Upper lobe of left lung (tissue), 6 donors: ENCODE results near the gene PCBP3. TPM values are rescaled to one million over a fixed set of nuclear protein-coding genes. Genes with fewer than 3 reads are reported as not detected.

Source experiments
- ATAC-seq, 2 donors: fragments of 200-7000 bp; cut with Tn5 transposase; one replicate each; pipeline ENCODE4 v1.9.1; 2022; ENCODE audit warnings: mild to moderate bottlenecking in 2 of 2, moderate library complexity in 2 of 2; ENCODE audit not compliant: low FRiP score in 2 of 2
- DNase-seq, 2 donors: peaks; one replicate each; pipeline ENCODE4 v3.0.0-alpha.2; 2019 to 2020
- H3K27ac ChIP-seq, 4 donors: fragments of 200-600 bp; sonication (generic); one replicate each; pipeline ENCODE4 v1.5.1; 2016 to 2019
- H3K27me3 ChIP-seq, 4 donors: fragments of 200-600 bp; sonication (generic); one replicate each; pipeline ENCODE4 v1.5.1; 2017 to 2019
- H3K36me3 ChIP-seq, 4 donors: fragments of 200-600 bp; sonication (generic); one replicate each; pipeline ENCODE4 v1.5.1; 2016 to 2019
- H3K4me1 ChIP-seq, 4 donors: fragments of 200-600 bp; sonication (generic); one replicate each; pipeline ENCODE4 v1.5.1; 2018 to 2019
- H3K4me3 ChIP-seq, 4 donors: fragments of 200-600 bp; sonication (generic); one replicate each; pipeline ENCODE4 v1.5.1; 2017 to 2019; ENCODE audit warnings: mild to moderate bottlenecking in 2 of 4, moderate library complexity in 1 of 4
- H3K9me3 ChIP-seq, 4 donors: fragments of 200-600 bp; sonication (generic); one replicate each; pipeline ENCODE4 v1.5.1; 2018 to 2019
- CTCF ChIP-seq, 6 experiments: fragments of 450-650 bp in 4 of 6; fragments of 200-600 bp in 2 of 6; sonication (generic) in 2 of 6; IDR thresholded peaks; one replicate each; pipeline ENCODE4 v1.5.1; 2016 to 2019; ENCODE audit warnings: antibody characterized with exemption in 6 of 6
- EP300 ChIP-seq, 4 donors: sonication (generic); formaldehyde crosslinking; IDR thresholded peaks; one replicate each; pipeline ENCODE4 v1.5.1; 2017; ENCODE audit warnings: antibody characterized with exemption in 4 of 4, control low read depth in 2 of 4
- POLR2A ChIP-seq, 4 donors: fragments of 450-650 bp; IDR thresholded peaks; one replicate each; pipeline ENCODE4 v1.5.1; 2016 to 2017; ENCODE audit warnings: antibody characterized with exemption in 4 of 4, mild to moderate bottlenecking in 2 of 4
- POLR2AphosphoS5 ChIP-seq, 2 donors: sonication (generic); formaldehyde crosslinking; IDR thresholded peaks; one replicate each; pipeline ENCODE4 v1.5.1; 2017; ENCODE audit warnings: antibody characterized with exemption in 2 of 2
- WGBS, 2 donors: methylation state at CpG; one replicate each; pipeline ENCODE4 v1.1.5; 2017 to 2018; 5-methylcytosine and 5-hydroxymethylcytosine counted together
- total RNA-seq, 6 donors: library from RNA; depleted of rRNA in 4 of 6; stranded (reverse); fragments of >200 nt in 4 of 6; gene quantifications; one replicate each; pipeline versions ENCODE4 v1.1.0 to v1.2.1, GENCODE V29; 2016 to 2021
- donor health status: DM: no; HTN: no; CAD: no; lungs with moderate emphysema.
- donor health status: DM: no; HTN: yes; CAD: no; lungs with severe emphysema.

The PCBP3 gene
- 10 to 100 TPM in 1 of 6 donors, 1 to 10 TPM in 4, under 1 TPM in 1; 0.78 to 10.5 (median 3.3) TPM for total RNA-seq

DNA sequence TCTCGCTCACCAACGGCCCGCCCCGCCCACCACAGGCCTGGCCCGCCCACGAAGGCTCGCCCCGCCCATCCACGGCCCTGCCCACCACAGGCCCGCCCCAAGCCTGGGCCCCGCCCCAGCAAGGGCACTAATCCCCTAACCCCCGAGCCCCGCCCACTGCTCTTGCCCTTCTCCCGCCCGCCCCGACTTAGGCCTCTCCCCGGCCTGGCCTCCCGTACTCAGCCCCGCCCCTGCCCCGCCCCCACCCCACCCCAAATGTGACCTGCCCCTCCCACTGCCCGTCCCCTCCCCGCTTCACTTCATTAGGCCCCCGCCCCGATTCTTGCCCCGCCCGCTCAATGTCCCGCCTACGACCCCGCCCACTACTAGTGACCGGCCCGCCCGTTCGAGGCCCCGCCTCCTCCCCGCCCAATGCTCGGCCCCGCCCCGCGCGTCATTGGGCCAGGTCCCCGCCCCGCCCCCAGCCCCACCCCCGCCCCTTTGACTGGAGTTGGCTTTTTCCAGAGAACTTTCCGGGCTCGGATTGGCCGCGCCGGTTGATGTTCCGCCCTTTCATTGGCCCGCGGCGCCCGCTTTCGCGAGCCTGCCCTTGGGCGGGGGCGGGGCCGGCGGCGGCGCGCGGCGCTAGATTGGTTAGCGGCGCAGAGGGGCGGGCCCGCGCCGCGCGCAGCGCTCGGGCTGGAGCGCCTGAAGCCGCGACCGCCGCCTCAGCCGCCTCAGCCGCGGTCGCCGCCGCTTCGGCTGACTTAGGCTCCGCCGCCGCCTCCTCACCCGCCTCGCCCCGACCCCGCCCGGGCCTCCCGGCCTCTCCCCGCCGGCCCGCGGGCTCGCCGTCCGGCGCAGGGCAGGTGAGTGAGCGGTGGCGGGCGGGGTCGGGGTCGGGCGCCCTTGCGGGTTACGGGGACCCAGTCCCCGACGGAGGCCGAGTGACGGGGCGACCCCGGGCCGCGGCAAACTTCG is at the start of gene PCBP3:
Gene PCBP3, plus strand, starts transcription at position 705 of the 960 bp plus-strand sequence. CDS start 206,361 bp downstream, outside the sequence.
- Histone ChIP-seq H3K27ac (peak within 1 kb of the TSS in 3 of 4 donors; percentile 21 to 80 (median 63)), H3K4me1 (peaks cover 0 to 37% (median 3%) of the 10 kb centered on the region in 4 donors), H3K4me3 (peak within 1 kb of the TSS in 3 of 4 donors; percentile 56 to 63 (median 57)), H3K36me3 (no peaks in the 10 kb centered on the region), H3K9me3 (no peaks in the 10 kb centered on the region), H3K27me3 (peaks cover 0 to 7% (median 2%) of the 10 kb centered on the region in 4 donors)
- ATAC-seq (peak; percentile 94 to 97), DNase-seq (peak; percentile 98 to 99)
- WGBS, 2 donors: 0 to 1% methylated on average over 5 to 17 of the region's 120 CpGs
- TF ChIP-seq POLR2A (IDR thresholded peaks at IDR 0.05) (peak in 2 of 4 donors; percentile 52 to 58), POLR2AphosphoS5 (IDR thresholded peaks at IDR 0.05) (no peak)

DNA sequence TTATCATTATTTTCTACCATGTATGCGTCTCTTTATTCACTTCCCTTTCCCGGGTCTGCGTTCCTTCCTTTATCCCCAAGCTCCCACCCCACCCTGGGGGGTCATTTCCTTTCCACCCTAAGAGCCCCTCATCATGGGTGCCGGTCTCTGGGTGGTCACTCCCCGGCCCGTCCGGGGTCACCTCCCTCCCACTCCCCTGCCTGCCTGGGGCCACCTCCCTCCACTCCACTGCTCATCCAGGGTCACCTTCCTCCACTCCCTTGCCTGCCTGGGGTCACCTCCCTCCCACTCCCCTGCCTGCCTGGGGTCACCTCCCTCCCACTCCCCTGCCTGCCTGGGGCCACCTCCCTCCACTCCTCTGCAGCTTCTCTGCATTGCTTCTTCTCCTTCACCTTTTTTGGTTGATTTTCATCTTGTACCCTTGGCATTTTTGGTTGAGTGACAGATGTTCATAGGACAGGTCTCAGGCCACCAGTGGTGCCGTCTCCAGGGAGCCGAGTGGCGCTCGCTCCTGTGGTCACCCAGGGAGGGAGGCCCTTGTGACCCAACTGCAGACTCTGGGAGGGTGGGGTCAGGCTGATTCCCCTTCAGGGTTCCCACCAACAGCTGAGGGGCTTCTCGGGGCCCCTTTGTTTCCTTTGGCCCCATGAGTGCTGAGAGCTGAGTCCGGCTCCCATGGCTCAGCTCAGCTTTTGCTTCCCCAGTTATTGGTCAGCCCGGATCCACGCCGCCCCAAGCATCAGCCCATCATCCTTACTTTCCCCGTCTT is 48.6 kb upstream of the PCBP3 start:
- 71 to 78% methylated on average over 17 of the region's 17 CpGs for whole genome bisulfite sequencing, 2 donors
- peaks cover 3 to 21% (median 15%) of the 10 kb centered on the region in 4 donors for H3K4me1 ChIP-seq
- no peaks in the 10 kb centered on the region for H3K9me3 ChIP-seq
- H3K36me3 ChIP-seq: no peaks in the 10 kb centered on the region
- H3K27ac ChIP-seq: no peak overlapping the region
- no peak for DNase-seq
- H3K27me3 ChIP-seq: peaks cover 0 to 4% (median 1%) of the 10 kb centered on the region in 4 donors
- TF ChIP-seq CTCF (IDR thresholded peaks at IDR 0.05) (no peak), POLR2AphosphoS5 (IDR thresholded peaks at IDR 0.05) (no peak), EP300 (IDR thresholded peaks at IDR 0.05) (no peak), POLR2A (IDR thresholded peaks at IDR 0.05) (no peak)
- no peak for ATAC-seq
- H3K4me3 ChIP-seq: no peak overlapping the region

DNA sequence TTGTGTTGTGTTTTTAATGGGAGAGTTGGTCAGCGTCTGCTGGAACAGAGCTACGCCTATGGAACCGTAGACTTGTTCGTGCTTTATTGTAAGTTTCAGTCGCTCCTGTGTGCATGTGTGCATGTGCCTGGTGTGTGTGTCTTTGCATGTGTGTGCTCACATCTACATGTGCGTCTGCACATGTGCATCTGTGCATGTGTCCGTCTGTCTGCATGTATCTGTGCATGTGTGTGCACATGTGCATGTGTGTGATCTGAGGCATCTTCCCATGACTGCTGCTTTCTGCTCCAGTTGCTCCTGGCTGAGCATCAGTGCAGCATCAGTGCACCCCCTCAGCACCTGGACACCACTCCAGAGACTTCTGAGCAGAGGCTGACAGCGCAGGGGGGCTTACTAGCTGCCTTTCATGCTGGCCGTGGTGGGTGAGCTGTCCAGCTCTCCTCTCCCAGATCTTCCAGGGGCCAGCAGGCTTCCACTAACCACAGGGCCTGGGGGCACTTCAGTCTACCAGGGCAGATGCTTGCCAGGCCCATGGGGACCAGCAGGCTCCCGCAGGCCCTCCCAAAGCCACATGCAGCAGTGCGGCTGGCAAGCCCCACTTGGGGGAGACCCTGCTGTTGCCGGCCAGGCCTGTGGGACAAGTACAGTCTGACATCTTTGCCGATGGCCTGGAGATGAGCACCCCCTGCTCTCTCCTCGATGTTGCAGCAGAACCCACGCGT is 47.8 kb upstream of the PCBP3 start:
- no peaks in the 10 kb centered on the region for H3K36me3 ChIP-seq
- 86 to 92% methylated on average over 13 to 14 of the region's 16 CpGs for WGBS, 2 donors
- H3K4me3 ChIP-seq: no peak overlapping the region
- no peak overlapping the region for H3K27ac ChIP-seq
- TF ChIP-seq POLR2A (IDR thresholded peaks at IDR 0.05): no peak
- no peak for TF ChIP-seq CTCF (IDR thresholded peaks at IDR 0.05)
- TF ChIP-seq EP300 (IDR thresholded peaks at IDR 0.05): no peak
- TF ChIP-seq POLR2AphosphoS5 (IDR thresholded peaks at IDR 0.05): no peak
- H3K27me3 ChIP-seq: peaks cover 0 to 2% (median 0%) of the 10 kb centered on the region in 4 donors
- H3K4me1 ChIP-seq: peaks cover 0 to 13% (median 7%) of the 10 kb centered on the region in 4 donors
- no peaks in the 10 kb centered on the region for H3K9me3 ChIP-seq
- DNase-seq: no peak
- no peak for ATAC-seq

- H3K36me3 ChIP-seq: no peaks in the 10 kb centered on the region
- peak; percentile 81 to 87 for ATAC-seq
- peaks cover 0 to 7% (median 2%) of the 10 kb centered on the region in 4 donors for H3K4me1 ChIP-seq
- 31 to 49% methylated on average over 10 to 16 of the region's 16 CpGs for WGBS, 2 donors
- peak in 1 of 2 donors; percentile 83 for DNase-seq
- no peak overlapping the region for H3K27ac ChIP-seq
- H3K4me3 ChIP-seq: no peak overlapping the region
- no peaks in the 10 kb centered on the region for H3K9me3 ChIP-seq
- TF ChIP-seq CTCF (IDR thresholded peaks at IDR 0.05) (peak; percentile 70 to 89 (median 84)), POLR2A (IDR thresholded peaks at IDR 0.05) (no peak)
- no peaks in the 10 kb centered on the region for H3K27me3 ChIP-seq
Measured at GRCh38 chr21:45596704-45597318, 46.7 kb upstream of the PCBP3 start.
